ENCODE measurements around the gene HIVEP1. TPM values are rescaled to one million over a fixed set of nuclear protein-coding genes. Genes with fewer than 3 reads are reported as not detected.

HIVEP1 gene
- total and polyA plus RNA-seq, 2 of the 13 experiments (the other 11 are each of a cell fraction or from before 2014, with no cell fraction given), result 7.4 to 9.9 TPM

DNA sequence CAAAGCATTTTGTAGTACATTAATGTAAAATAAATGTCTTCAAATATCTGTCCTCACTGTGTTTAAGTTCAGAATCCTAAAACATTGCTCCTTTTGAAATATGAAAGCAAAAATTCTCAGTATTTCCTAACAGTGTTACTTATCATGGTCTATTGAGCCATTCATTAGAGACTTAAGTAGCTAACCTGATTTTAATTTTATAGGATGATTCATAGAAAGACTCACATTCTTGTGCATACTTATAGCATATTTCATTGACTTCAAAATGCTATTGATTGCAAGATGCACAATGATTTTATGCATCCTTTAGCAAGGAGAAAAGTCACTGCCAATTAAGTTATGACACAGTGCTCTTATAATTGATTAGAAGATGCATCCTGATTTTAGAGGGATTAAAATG lies 85.7 kb downstream of the HIVEP1 start (continued):
- TF ChIP-seq, protein P1, sequence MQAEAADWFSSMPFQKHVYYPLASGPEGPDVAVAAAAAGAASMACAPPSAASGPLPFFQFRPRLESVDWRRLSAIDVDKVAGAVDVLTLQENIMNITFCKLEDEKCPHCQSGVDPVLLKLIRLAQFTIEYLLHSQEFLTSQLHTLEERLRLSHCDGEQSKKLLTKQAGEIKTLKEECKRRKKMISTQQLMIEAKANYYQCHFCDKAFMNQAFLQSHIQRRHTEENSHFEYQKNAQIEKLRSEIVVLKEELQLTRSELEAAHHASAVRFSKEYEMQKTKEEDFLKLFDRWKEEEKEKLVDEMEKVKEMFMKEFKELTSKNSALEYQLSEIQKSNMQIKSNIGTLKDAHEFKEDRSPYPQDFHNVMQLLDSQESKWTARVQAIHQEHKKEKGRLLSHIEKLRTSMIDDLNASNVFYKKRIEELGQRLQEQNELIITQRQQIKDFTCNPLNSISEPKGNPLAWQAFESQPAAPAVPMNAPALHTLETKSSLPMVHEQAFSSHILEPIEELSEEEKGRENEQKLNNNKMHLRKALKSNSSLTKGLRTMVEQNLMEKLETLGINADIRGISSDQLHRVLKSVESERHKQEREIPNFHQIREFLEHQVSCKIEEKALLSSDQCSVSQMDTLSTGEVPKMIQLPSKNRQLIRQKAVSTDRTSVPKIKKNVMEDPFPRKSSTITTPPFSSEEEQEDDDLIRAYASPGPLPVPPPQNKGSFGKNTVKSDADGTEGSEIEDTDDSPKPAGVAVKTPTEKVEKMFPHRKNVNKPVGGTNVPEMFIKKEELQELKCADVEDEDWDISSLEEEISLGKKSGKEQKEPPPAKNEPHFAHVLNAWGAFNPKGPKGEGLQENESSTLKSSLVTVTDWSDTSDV (CRISPR knock-in tag; IDR thresholded peaks at IDR 0.05), result no peak
- TF ChIP-seq ZNF674 (CRISPR knock-in tag; IDR thresholded peaks at IDR 0.05; ENCODE audit: low read depth) (no peak), MTA1 (CRISPR knock-in tag; IDR thresholded peaks at IDR 0.05; ENCODE audit: borderline replicate concordance) (no peak)
- TF ChIP-seq, protein P2, sequence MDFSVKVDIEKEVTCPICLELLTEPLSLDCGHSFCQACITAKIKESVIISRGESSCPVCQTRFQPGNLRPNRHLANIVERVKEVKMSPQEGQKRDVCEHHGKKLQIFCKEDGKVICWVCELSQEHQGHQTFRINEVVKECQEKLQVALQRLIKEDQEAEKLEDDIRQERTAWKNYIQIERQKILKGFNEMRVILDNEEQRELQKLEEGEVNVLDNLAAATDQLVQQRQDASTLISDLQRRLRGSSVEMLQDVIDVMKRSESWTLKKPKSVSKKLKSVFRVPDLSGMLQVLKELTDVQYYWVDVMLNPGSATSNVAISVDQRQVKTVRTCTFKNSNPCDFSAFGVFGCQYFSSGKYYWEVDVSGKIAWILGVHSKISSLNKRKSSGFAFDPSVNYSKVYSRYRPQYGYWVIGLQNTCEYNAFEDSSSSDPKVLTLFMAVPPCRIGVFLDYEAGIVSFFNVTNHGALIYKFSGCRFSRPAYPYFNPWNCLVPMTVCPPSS (IDR thresholded peaks at IDR 0.05), result no peak

DNA sequence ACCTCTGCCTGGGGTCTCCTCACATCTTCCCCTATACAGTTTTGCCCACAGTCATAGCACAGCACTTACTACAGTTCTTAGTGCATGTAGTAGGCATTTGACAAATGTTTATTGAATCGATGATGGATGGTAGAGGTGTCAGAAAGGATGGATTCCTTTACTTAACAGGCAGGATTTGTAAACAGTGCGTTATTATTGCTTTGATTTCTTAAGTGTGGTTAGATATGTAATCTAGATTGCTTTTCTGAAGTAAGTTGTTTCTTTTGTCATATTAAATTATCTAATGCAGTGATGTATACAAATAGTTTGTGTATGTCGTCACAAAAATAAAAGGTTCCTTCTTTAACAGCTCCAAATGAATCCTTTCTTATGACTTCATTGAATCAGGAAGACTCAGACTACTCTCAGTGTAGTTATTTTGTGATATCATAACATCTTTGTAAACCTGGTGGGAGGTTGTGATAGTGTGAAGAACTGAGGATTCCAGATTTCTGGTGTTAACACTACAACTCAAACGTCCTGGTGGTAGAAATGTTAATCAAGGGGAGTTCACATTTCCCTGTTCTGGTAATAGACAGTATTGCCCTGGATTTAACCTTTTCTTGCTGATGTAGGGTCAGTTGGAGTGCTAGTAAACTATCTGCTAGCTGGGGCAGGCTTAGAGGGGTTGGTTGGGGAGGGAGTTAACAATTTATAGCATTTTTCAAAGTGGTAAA lies 87.7 kb downstream of the HIVEP1 start:
- Histone ChIP-seq H2AFZ (ENCODE audit: low read length) (no peak overlapping the region), H3K79me2 (ENCODE audit: insufficient read depth, low read length) (no peaks in the 10 kb centered on the region), H3K4me1 (ENCODE audit: insufficient read depth, low read length) (no peaks in the 10 kb centered on the region), H3K27me3 (ENCODE audit: control insufficient read depth in 1 of 2, insufficient read depth in 2 of 2, low read length in 2 of 2) (no peaks in the 10 kb centered on the region), H3K36me3 (replicated peaks in 1 of 2; ENCODE audit: control insufficient read depth in 1 of 2, insufficient read depth in 2 of 2, low read length in 2 of 2) (no peaks in the 10 kb centered on the region), H3K9me3 (ENCODE audit: low read length) (no peaks in the 10 kb centered on the region), H3K4me2 (ENCODE audit: low read depth, low read length) (no peak overlapping the region), H3K27ac (ENCODE audit: extremely low read length, insufficient read depth, low read length) (no peak overlapping the region), H4K20me1 (ENCODE audit: insufficient read depth, low read length) (no peaks in the 10 kb centered on the region; the same call in 1 of the 2 replicates), H3K4me3 (replicated peaks in 1 of 3; ENCODE audit: insufficient read depth in 1 of 3, low read depth in 2 of 3, low read length in 3 of 3) (no peak overlapping the region), H3K9ac (ENCODE audit: insufficient read depth, low read depth, low read length) (no peak overlapping the region)
- DNase-seq (ENCODE audit: low spot score), result no peak
- 58% methylated on average over 4 of the region's 4 CpGs for WGBS (ENCODE audit: low lambda C conversion rate)
- no peak for ATAC-seq
- ChIA-PET POLR2A (no interaction called here), CTCF (ENCODE audit: low intra/inter-chr PET ratio, low total read pairs) (no interaction called here)
- intact Hi-C loops (cut with micrococcal nuclease; ENCODE audit: unreplicated experiment) (no loop called here), in situ Hi-C loops (cut with HindIII; ENCODE audit: extremely low pct_ligation_motif_present, low pct_unique_long_range_greater_than_20kb) (no loop called here)
- FAIRE-seq, result no peak
- BruUV-seq (replicated peaks), result no TSS peak
- TF ChIP-seq GTF2F1 (IDR thresholded peaks at IDR 0.05; ENCODE audit: low read length) (no peak), ZNF775 (CRISPR knock-in tag; IDR thresholded peaks at IDR 0.05; ENCODE audit: borderline replicate concordance) (no peak), SALL2 (CRISPR knock-in tag; IDR thresholded peaks at IDR 0.05) (no peak), ZNF34 (CRISPR knock-in tag; IDR thresholded peaks at IDR 0.05; ENCODE audit: borderline replicate concordance) (no peak), KDM4B (CRISPR knock-in tag; IDR thresholded peaks at IDR 0.05) (no peak), HMGA1 (CRISPR knock-in tag; conservative IDR thresholded peaks at IDR 0.05) (no peak), ZSCAN9 (CRISPR knock-in tag; IDR thresholded peaks at IDR 0.05; ENCODE audit: borderline replicate concordance) (no peak), ASH2L (IDR thresholded peaks at IDR 0.05; ENCODE audit: insufficient read length, low read depth, low read length) (no peak), ZNF572 (CRISPR knock-in tag; IDR thresholded peaks at IDR 0.05) (no peak), RAD51 (IDR thresholded peaks at IDR 0.05; ENCODE audit: borderline replicate concordance) (no peak), GFI1 (CRISPR knock-in tag; IDR thresholded peaks at IDR 0.05; ENCODE audit: borderline replicate concordance) (no peak)
- TF ChIP-seq, protein P3, sequence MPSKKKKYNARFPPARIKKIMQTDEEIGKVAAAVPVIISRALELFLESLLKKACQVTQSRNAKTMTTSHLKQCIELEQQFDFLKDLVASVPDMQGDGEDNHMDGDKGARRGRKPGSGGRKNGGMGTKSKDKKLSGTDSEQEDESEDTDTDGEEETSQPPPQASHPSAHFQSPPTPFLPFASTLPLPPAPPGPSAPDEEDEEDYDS (CRISPR knock-in tag; IDR thresholded peaks at IDR 0.05), result no peak
- TF ChIP-seq, protein P4, sequence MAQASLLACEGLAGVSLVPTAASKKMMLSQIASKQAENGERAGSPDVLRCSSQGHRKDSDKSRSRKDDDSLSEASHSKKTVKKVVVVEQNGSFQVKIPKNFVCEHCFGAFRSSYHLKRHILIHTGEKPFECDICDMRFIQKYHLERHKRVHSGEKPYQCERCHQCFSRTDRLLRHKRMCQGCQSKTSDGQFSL (CRISPR knock-in tag; IDR thresholded peaks at IDR 0.05), result no peak
- TF ChIP-seq, protein P5, sequence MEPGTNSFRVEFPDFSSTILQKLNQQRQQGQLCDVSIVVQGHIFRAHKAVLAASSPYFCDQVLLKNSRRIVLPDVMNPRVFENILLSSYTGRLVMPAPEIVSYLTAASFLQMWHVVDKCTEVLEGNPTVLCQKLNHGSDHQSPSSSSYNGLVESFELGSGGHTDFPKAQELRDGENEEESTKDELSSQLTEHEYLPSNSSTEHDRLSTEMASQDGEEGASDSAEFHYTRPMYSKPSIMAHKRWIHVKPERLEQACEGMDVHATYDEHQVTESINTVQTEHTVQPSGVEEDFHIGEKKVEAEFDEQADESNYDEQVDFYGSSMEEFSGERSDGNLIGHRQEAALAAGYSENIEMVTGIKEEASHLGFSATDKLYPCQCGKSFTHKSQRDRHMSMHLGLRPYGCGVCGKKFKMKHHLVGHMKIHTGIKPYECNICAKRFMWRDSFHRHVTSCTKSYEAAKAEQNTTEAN (CRISPR knock-in tag; conservative IDR thresholded peaks at IDR 0.05), result no peak

Data from HepG2 (cell line).